Effector memory CD4-positive, alpha-beta T cell (primary cell): Measurements from ENCODE around the gene FYTTD1.
A peak's percentile ranks its signal among the peaks of the same experiment; 100 is the strongest.

Experiments
- DNase-seq, 3 donors: peaks; one replicate each; pipeline ENCODE4 v3.0.0-alpha.2; 2020
- H3K27ac ChIP-seq: 2 replicates; pipeline ENCODE4 v1.7.0; 2013; ENCODE audit warnings: mild to moderate bottlenecking, low read length, moderate library complexity; ENCODE audit not compliant: insufficient read depth, poor library complexity, severe bottlenecking
- H3K27me3 ChIP-seq: replicated peaks from 2 replicates; pipeline ENCODE4 v1.7.0; 2013; ENCODE audit warnings: mild to moderate bottlenecking, low read length; ENCODE audit not compliant: insufficient read depth, control insufficient read depth, poor library complexity, severe bottlenecking
- H3K36me3 ChIP-seq: 2 replicates; pipeline ENCODE4 v1.7.0; 2013; ENCODE audit warnings: mild to moderate bottlenecking, low read length, moderate library complexity; ENCODE audit not compliant: control insufficient read depth, insufficient read depth
- H3K4me1 ChIP-seq: 2 replicates; pipeline ENCODE4 v1.7.0; 2013; ENCODE audit warnings: low read length, mild to moderate bottlenecking; ENCODE audit not compliant: control insufficient read depth, insufficient read depth, poor library complexity, severe bottlenecking
- H3K4me3 ChIP-seq: 2 replicates; pipeline ENCODE4 v1.7.0; 2013; ENCODE audit warnings: low read length, low read depth, mild to moderate bottlenecking; ENCODE audit not compliant: insufficient read depth, poor library complexity, severe bottlenecking
- H3K9me3 ChIP-seq: 2 replicates; pipeline ENCODE4 v1.7.0; 2013; ENCODE audit warnings: mild to moderate bottlenecking, low read length, moderate library complexity; ENCODE audit not compliant: control insufficient read depth

Gene FYTTD1

GRCh38 chr3:197750396-197750831, 731 bp downstream of the FYTTD1 start:
- no peaks in the 10 kb centered on the region for H3K36me3 ChIP-seq
- peaks cover 6% of the 10 kb centered on the region for H3K4me1 ChIP-seq
- no peaks in the 10 kb centered on the region for H3K9me3 ChIP-seq
- H3K27ac ChIP-seq = peak overlapping the region; percentile 87
- no peaks in the 10 kb centered on the region for H3K27me3 ChIP-seq
- peak; percentile 28 to 40 (median 38) for DNase-seq
- peak overlapping the region; percentile 83 for H3K4me3 ChIP-seq

- H3K4me1 ChIP-seq = peaks cover 6% of the 10 kb centered on the region
- no peaks in the 10 kb centered on the region for H3K36me3 ChIP-seq
- H3K4me3 ChIP-seq = peak overlapping the region; percentile 83
- peak overlapping the region; percentile 87 for H3K27ac ChIP-seq
- DNase-seq = no peak
- no peaks in the 10 kb centered on the region for H3K27me3 ChIP-seq
- no peaks in the 10 kb centered on the region for H3K9me3 ChIP-seq
Observed at GRCh38 chr3:197750858-197751737, 1.4 kb downstream of the FYTTD1 start.

- Histone ChIP-seq H3K4me3 (peak overlapping the region; percentile 26), H3K4me1 (peaks cover 6% of the 10 kb centered on the region), H3K36me3 (peaks cover 4% of the 10 kb centered on the region), H3K27ac (peak overlapping the region; percentile 21), H3K9me3 (no peaks in the 10 kb centered on the region), H3K27me3 (no peaks in the 10 kb centered on the region)
- DNase-seq = no peak
Observed at GRCh38 chr3:197752107-197752506, 2.4 kb downstream of the FYTTD1 start.

GRCh38 chr3:197753263-197753662, 3.6 kb downstream of the FYTTD1 start:
- DNase-seq = no peak
- Histone ChIP-seq H3K4me1 (peaks cover 6% of the 10 kb centered on the region), H3K36me3 (peaks cover 6% of the 10 kb centered on the region)

GRCh38 chr3:197756704-197757103, 7.0 kb downstream of the FYTTD1 start:
- H3K27ac ChIP-seq = no peak overlapping the region
- H3K4me3 ChIP-seq = no peak overlapping the region
- no peaks in the 10 kb centered on the region for H3K4me1 ChIP-seq
- DNase-seq = no peak
- H3K27me3 ChIP-seq = no peaks in the 10 kb centered on the region
- no peaks in the 10 kb centered on the region for H3K9me3 ChIP-seq
- peaks cover 18% of the 10 kb centered on the region for H3K36me3 ChIP-seq

More at GRCh38 chr3:197753263-197753662, 3.6 kb downstream of the FYTTD1 start:
- Histone ChIP-seq H3K9me3 (no peaks in the 10 kb centered on the region), H3K4me3 (no peak overlapping the region), H3K27me3 (no peaks in the 10 kb centered on the region), H3K27ac (no peak overlapping the region)

- Histone ChIP-seq H3K27me3 (no peaks in the 10 kb centered on the region), H3K36me3 (peaks cover 25% of the 10 kb centered on the region), H3K9me3 (no peaks in the 10 kb centered on the region), H3K27ac (no peak overlapping the region), H3K4me3 (no peak overlapping the region), H3K4me1 (no peaks in the 10 kb centered on the region)
- no peak for DNase-seq
Observed at GRCh38 chr3:197758512-197758911, 8.8 kb downstream of the FYTTD1 start.

GRCh38 chr3:197761784-197762183, 12.1 kb downstream of the FYTTD1 start:
- Histone ChIP-seq H3K4me1 (no peaks in the 10 kb centered on the region), H3K27ac (no peak overlapping the region), H3K36me3 (peaks cover 50% of the 10 kb centered on the region), H3K4me3 (no peak overlapping the region), H3K27me3 (no peaks in the 10 kb centered on the region), H3K9me3 (no peaks in the 10 kb centered on the region)
- no peak for DNase-seq

GRCh38 chr3:197775317-197775716, 25.6 kb downstream of the FYTTD1 start:
- DNase-seq = no peak
- H3K27me3 ChIP-seq = no peaks in the 10 kb centered on the region
- H3K4me3 ChIP-seq = no peak overlapping the region
- H3K9me3 ChIP-seq = no peaks in the 10 kb centered on the region
- no peaks in the 10 kb centered on the region for H3K4me1 ChIP-seq
- peaks cover 67% of the 10 kb centered on the region for H3K36me3 ChIP-seq
- no peak overlapping the region for H3K27ac ChIP-seq

- Histone ChIP-seq H3K27ac (no peak overlapping the region), H3K9me3 (no peaks in the 10 kb centered on the region), H3K4me1 (no peaks in the 10 kb centered on the region), H3K36me3 (peaks cover 36% of the 10 kb centered on the region), H3K4me3 (no peak overlapping the region), H3K27me3 (no peaks in the 10 kb centered on the region)
- DNase-seq = no peak
Observed at GRCh38 chr3:197782230-197782629, 32.5 kb downstream of the FYTTD1 start.

- no peaks in the 10 kb centered on the region for H3K9me3 ChIP-seq
- no peak for DNase-seq
- H3K27me3 ChIP-seq = no peaks in the 10 kb centered on the region
- no peak overlapping the region for H3K27ac ChIP-seq
- no peak overlapping the region for H3K4me3 ChIP-seq
- peaks cover 18% of the 10 kb centered on the region for H3K36me3 ChIP-seq
- no peaks in the 10 kb centered on the region for H3K4me1 ChIP-seq
Observed at GRCh38 chr3:197784019-197784585, 34.4 kb downstream of the FYTTD1 start.
